ENCODE measurements around the gene SLC24A3. TPM values are rescaled to one million over a fixed set of nuclear protein-coding genes. Genes with fewer than 3 reads are reported as not detected.

Gene SLC24A3
- total and polyA plus RNA-seq, 2 of the 13 experiments (the other 11 are each of a cell fraction or from before 2014, with no cell fraction given), result not detected

DNA sequence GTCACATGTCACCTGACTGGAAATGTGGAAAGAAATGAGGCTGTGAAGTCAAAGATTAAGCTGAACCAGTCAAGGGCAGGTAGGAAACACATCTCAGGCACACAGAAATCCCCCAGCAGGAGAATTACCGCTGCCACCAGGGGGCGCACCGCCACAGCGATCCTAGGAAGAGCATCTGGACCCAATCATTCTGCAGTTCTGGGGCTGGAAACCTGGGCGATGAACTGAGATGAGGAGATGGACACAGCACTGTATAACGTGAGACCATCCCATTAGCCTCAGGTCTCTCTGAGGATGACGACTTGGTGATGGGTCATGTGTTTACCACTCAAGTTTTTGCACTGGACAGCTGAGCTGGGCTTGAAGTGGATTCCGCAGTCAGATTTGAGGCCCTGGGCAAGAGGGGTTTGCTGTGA lies 6.5 kb upstream of the SLC24A3 start:
- intact Hi-C loops (cut with micrococcal nuclease; ENCODE audit: unreplicated experiment), result loop anchor here (1.0 to 5.0 kb wide), 3 partner anchors 378 to 574 kb away; no protein-coding TSS in a partner anchor
- BruUV-seq (replicated peaks), result no TSS peak
- Histone ChIP-seq H3K4me1 (ENCODE audit: insufficient read depth, low read length) (no peaks in the 10 kb centered on the region), H3K27me3 (ENCODE audit: control insufficient read depth in 1 of 2, insufficient read depth in 2 of 2, low read length in 2 of 2) (peaks cover under 1 to 20% of the 10 kb centered on the region in 2 experiments; a peak in 4 of 5 replicates), H3K79me2 (ENCODE audit: insufficient read depth, low read length) (no peaks in the 10 kb centered on the region), H3K4me3 (replicated peaks in 1 of 3; ENCODE audit: insufficient read depth in 1 of 3, low read depth in 2 of 3, low read length in 3 of 3) (no peak overlapping the region), H3K27ac (ENCODE audit: extremely low read length, insufficient read depth, low read length) (no peak overlapping the region), H3K4me2 (ENCODE audit: low read depth, low read length) (no peak overlapping the region), H3K9ac (ENCODE audit: insufficient read depth, low read depth, low read length) (no peak overlapping the region), H3K9me3 (ENCODE audit: low read length) (no peaks in the 10 kb centered on the region), H2AFZ (ENCODE audit: low read length) (no peak overlapping the region), H3K36me3 (replicated peaks in 1 of 2; ENCODE audit: control insufficient read depth in 1 of 2, insufficient read depth in 2 of 2, low read length in 2 of 2) (no peaks in the 10 kb centered on the region), H4K20me1 (ENCODE audit: insufficient read depth, low read length) (no peaks in the 10 kb centered on the region)
- CTCF ChIA-PET (ENCODE audit: low intra/inter-chr PET ratio, low total read pairs), result interaction anchor here (2.3 to 5.2 kb wide), 2 partner anchors 378 to 456 kb away, joined by 8 to 88 read pairs; no protein-coding TSS in a partner anchor
- WGBS (ENCODE audit: low lambda C conversion rate), result 17% methylated on average over 8 of the region's 8 CpGs
- ATAC-seq (peak; percentile 96), DNase-seq (ENCODE audit: low spot score) (peak; percentile 50), FAIRE-seq (peak; percentile 42)
- in situ Hi-C loops (cut with HindIII; ENCODE audit: extremely low pct_ligation_motif_present, low pct_unique_long_range_greater_than_20kb), result loop anchor here (5.0 to 25.0 kb wide), 3 partner anchors 376 to 569 kb away; no protein-coding TSS in a partner anchor
- POLR2A ChIA-PET, result no interaction called here
- 0 out of 2 replicates have a peak, but pooled peaks have one; percentile 30 for TF ChIP-seq KDM4B (CRISPR knock-in tag; IDR thresholded peaks at IDR 0.05)
- TF ChIP-seq STAG1 (CRISPR knock-in tag; IDR thresholded peaks at IDR 0.05), result peak; percentile 87
- TF ChIP-seq ZNF788 (CRISPR knock-in tag; IDR thresholded peaks at IDR 0.05; ENCODE audit: borderline replicate concordance), result peak; percentile 60; the same call in 1 of the 2 replicates
- TF ChIP-seq ZNF331 (CRISPR knock-in tag; IDR thresholded peaks at IDR 0.05), result peak; percentile 36; the same call in 1 of the 2 replicates
- TF ChIP-seq MIXL1 (CRISPR knock-in tag; IDR thresholded peaks at IDR 0.05), result 0 out of 2 replicates have a peak, but pooled peaks have one; percentile 50
- TF ChIP-seq ZNF124 (CRISPR knock-in tag; IDR thresholded peaks at IDR 0.05), result 0 out of 2 replicates have a peak, but pooled peaks have one; percentile 40
- TF ChIP-seq, protein P1, sequence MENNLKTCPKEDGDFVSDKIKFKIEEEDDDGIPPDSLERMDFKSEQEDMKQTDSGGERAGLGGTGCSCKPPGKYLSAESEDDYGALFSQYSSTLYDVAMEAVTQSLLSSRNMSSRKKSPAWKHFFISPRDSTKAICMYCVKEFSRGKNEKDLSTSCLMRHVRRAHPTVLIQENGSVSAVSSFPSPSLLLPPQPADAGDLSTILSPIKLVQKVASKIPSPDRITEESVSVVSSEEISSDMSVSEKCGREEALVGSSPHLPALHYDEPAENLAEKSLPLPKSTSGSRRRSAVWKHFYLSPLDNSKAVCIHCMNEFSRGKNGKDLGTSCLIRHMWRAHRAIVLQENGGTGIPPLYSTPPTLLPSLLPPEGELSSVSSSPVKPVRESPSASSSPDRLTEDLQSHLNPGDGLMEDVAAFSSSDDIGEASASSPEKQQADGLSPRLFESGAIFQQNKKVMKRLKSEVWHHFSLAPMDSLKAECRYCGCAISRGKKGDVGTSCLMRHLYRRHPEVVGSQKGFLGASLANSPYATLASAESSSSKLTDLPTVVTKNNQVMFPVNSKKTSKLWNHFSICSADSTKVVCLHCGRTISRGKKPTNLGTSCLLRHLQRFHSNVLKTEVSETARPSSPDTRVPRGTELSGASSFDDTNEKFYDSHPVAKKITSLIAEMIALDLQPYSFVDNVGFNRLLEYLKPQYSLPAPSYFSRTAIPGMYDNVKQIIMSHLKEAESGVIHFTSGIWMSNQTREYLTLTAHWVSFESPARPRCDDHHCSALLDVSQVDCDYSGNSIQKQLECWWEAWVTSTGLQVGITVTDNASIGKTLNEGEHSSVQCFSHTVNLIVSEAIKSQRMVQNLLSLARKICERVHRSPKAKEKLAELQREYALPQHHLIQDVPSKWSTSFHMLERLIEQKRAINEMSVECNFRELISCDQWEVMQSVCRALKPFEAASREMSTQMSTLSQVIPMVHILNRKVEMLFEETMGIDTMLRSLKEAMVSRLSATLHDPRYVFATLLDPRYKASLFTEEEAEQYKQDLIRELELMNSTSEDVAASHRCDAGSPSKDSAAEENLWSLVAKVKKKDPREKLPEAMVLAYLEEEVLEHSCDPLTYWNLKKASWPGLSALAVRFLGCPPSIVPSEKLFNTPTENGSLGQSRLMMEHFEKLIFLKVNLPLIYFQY (CRISPR knock-in tag; IDR thresholded peaks at IDR 0.05; ENCODE audit: borderline replicate concordance), result 0 out of 2 replicates have a peak, but pooled peaks have one; percentile 37
- TF ChIP-seq, protein P2, sequence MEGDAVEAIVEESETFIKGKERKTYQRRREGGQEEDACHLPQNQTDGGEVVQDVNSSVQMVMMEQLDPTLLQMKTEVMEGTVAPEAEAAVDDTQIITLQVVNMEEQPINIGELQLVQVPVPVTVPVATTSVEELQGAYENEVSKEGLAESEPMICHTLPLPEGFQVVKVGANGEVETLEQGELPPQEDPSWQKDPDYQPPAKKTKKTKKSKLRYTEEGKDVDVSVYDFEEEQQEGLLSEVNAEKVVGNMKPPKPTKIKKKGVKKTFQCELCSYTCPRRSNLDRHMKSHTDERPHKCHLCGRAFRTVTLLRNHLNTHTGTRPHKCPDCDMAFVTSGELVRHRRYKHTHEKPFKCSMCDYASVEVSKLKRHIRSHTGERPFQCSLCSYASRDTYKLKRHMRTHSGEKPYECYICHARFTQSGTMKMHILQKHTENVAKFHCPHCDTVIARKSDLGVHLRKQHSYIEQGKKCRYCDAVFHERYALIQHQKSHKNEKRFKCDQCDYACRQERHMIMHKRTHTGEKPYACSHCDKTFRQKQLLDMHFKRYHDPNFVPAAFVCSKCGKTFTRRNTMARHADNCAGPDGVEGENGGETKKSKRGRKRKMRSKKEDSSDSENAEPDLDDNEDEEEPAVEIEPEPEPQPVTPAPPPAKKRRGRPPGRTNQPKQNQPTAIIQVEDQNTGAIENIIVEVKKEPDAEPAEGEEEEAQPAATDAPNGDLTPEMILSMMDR (CRISPR knock-in tag; IDR thresholded peaks at IDR 0.05), result peak; percentile 95
- TF ChIP-seq, protein P3, sequence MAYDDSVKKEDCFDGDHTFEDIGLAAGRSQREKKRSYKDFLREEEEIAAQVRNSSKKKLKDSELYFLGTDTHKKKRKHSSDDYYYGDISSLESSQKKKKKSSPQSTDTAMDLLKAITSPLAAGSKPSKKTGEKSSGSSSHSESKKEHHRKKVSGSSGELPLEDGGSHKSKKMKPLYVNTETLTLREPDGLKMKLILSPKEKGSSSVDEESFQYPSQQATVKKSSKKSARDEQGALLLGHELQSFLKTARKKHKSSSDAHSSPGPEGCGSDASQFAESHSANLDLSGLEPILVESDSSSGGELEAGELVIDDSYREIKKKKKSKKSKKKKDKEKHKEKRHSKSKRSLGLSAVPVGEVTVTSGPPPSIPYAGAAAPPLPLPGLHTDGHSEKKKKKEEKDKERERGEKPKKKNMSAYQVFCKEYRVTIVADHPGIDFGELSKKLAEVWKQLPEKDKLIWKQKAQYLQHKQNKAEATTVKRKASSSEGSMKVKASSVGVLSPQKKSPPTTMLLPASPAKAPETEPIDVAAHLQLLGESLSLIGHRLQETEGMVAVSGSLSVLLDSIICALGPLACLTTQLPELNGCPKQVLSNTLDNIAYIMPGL (CRISPR knock-in tag; IDR thresholded peaks at IDR 0.05; ENCODE audit: borderline replicate concordance in 1 of 2, low read depth in 1 of 2), result 0 out of 4 replicates have a peak, but pooled peaks of 1 of the 2 experiments have one; percentile 35
- TF ChIP-seq ZNF720 (CRISPR knock-in tag; IDR thresholded peaks at IDR 0.05), result 0 out of 2 replicates have a peak, but pooled peaks have one; percentile 44
- TF ChIP-seq HNRNPK (IDR thresholded peaks at IDR 0.05; ENCODE audit: low read depth, low read length, poor library complexity, severe bottlenecking), result no peak
- TF ChIP-seq ZNF713 (CRISPR knock-in tag; IDR thresholded peaks at IDR 0.05), result 0 out of 2 replicates have a peak, but pooled peaks have one; percentile 58
- 0 out of 2 replicates have a peak, but pooled peaks have one; percentile 40 for TF ChIP-seq ZNF724P (CRISPR knock-in tag; IDR thresholded peaks at IDR 0.05; ENCODE audit: borderline replicate concordance)
- 0 out of 2 replicates have a peak, but pooled peaks have one; percentile 19 for TF ChIP-seq FOXK1 (CRISPR knock-in tag; IDR thresholded peaks at IDR 0.05; ENCODE audit: borderline replicate concordance, low read depth)
- no peak for TF ChIP-seq KMT2B (CRISPR knock-in tag; IDR thresholded peaks at IDR 0.05)
- TF ChIP-seq SIN3B (IDR thresholded peaks at IDR 0.05; ENCODE audit: low read length), result no peak
- peak; percentile 72; the same call in 1 of the 2 replicates for TF ChIP-seq TSC22D2 (CRISPR knock-in tag; IDR thresholded peaks at IDR 0.05; ENCODE audit: borderline replicate concordance)
